Measurements from ENCODE around the gene ATF6B.
A peak's percentile ranks its signal among the peaks of the same experiment; 100 is the strongest.
"Not testable (repeated sequence)": the region's sequence is repeated elsewhere in the genome, so short reads cannot be mapped to it uniquely, and the experiment has no call there.

ATF6B gene

GRCh38 chr6:32102255-32102654 lies 25.8 kb downstream of the ATF6B start:
- no peak for DNase-seq

- DNase-seq, result not testable (repeated sequence)
Observed at GRCh38 chr6:32100251-32100650, 27.8 kb downstream of the ATF6B start.

GRCh38 chr6:32097364-32097763 lies 30.7 kb downstream of the ATF6B start:
- no peak for DNase-seq

GRCh38 chr6:32096394-32097258 lies 31.4 kb downstream of the ATF6B start:
- DNase-seq, result no peak

GRCh38 chr6:32096087-32096393 lies 32.0 kb downstream of the ATF6B start:
- no peak for DNase-seq

- no peak for DNase-seq
Observed at GRCh38 chr6:32095338-32096086, 32.5 kb downstream of the ATF6B start.

GRCh38 chr6:32092760-32093497 lies 35.1 kb downstream of the ATF6B start:
- DNase-seq, result no peak

GRCh38 chr6:32089082-32089828 lies 38.8 kb downstream of the ATF6B start:
- DNase-seq, result no peak

GRCh38 chr6:32088487-32089049 lies 39.5 kb downstream of the ATF6B start:
- no peak for DNase-seq

- DNase-seq, result no peak
Observed at GRCh38 chr6:32087574-32088486, 40.2 kb downstream of the ATF6B start.

GRCh38 chr6:32086661-32087573 lies 41.1 kb downstream of the ATF6B start:
- DNase-seq, result no peak

- DNase-seq, result no peak
Observed at GRCh38 chr6:32085759-32086459, 42.1 kb downstream of the ATF6B start.

- DNase-seq, result no peak
Observed at GRCh38 chr6:32084780-32085179, 43.3 kb downstream of the ATF6B start.

GRCh38 chr6:32083812-32084768 lies 44.0 kb downstream of the ATF6B start:
- no peak for DNase-seq

- no peak for DNase-seq
Observed at GRCh38 chr6:32082935-32083334, 45.1 kb downstream of the ATF6B start.

GRCh38 chr6:32082478-32082877 lies 45.6 kb downstream of the ATF6B start:
- no peak for DNase-seq

- DNase-seq, result peak; percentile 18
Observed at GRCh38 chr6:32081168-32081990, 46.7 kb downstream of the ATF6B start.
